GM12878 (cell line): Measurements from ENCODE around the gene VTN.

Experiments used
- ATF2 ChIP-seq: IDR thresholded peaks from 2 replicates; pipeline ENCODE4 v1.6.1; 2012; ENCODE audit warnings: low read length, inconsistent platforms
- BHLHE40 ChIP-seq, 2 experiments: fragments of 450-650 bp in 1 of 2; IDR thresholded peaks; 2 replicates each; pipeline ENCODE4 v1.6.1; 2011 to 2017; ENCODE audit warnings: low read depth in 2 of 2, borderline replicate concordance in 1 of 2, improper control_type of control experiment in 1 of 2, low read length in 1 of 2, mild to moderate bottlenecking in 1 of 2
- ESRRA ChIP-seq: IDR thresholded peaks from 2 replicates; pipeline ENCODE4 v1.6.1; 2012; ENCODE audit warnings: mild to moderate bottlenecking, low read length, improper control_type of control experiment
- ETV6 ChIP-seq, 2 experiments: fragments of 450-650 bp in 1 of 2; IDR thresholded peaks in 1 of 2; conservative IDR thresholded peaks in 1 of 2; 2 replicates each; pipeline ENCODE4 v1.6.1; 2014; ENCODE audit warnings: antibody characterized with exemption in 1 of 2, borderline replicate concordance in 1 of 2, low read depth in 1 of 2, mild to moderate bottlenecking in 1 of 2, moderate library complexity in 1 of 2
- EZH2 ChIP-seq: IDR thresholded peaks from 2 replicates; pipeline ENCODE4 v1.6.1; 2012; ENCODE audit warnings: low read depth, mild to moderate bottlenecking, control low read depth, inconsistent platforms, low read length, borderline replicate concordance; ENCODE audit not compliant: control insufficient read depth
- POLR2A ChIP-seq: IDR thresholded peaks from 2 replicates; pipeline ENCODE4 v1.6.1; 2011; ENCODE audit warnings: low read depth, mild to moderate bottlenecking, low read length
- REST ChIP-seq: IDR thresholded peaks from 2 replicates; pipeline ENCODE4 v1.6.1; 2012; ENCODE audit warnings: mild to moderate bottlenecking, low read depth, low read length
- ZNF207 ChIP-seq: fragments of 450-650 bp; IDR thresholded peaks from 2 replicates; pipeline ENCODE4 v1.6.1; 2014; ENCODE audit warnings: antibody characterized with exemption, mild to moderate bottlenecking, borderline replicate concordance
- TF ChIP-seq, protein P1 (sequence below), 3 experiments: IDR thresholded peaks in 2 of 3; conservative IDR thresholded peaks in 1 of 3; 2 replicates each; pipeline ENCODE4 v1.5.1; 2011; ENCODE audit warnings: low read depth in 3 of 3, low read length in 3 of 3, mild to moderate bottlenecking in 3 of 3, control low read depth in 2 of 3, moderate library complexity in 2 of 3, inconsistent platforms in 1 of 3, mixed read lengths in 1 of 3; ENCODE audit not compliant: control insufficient read depth in 2 of 3, insufficient read depth in 1 of 3; ENCODE audit errors: extremely low read depth in 1 of 3

DNA sequence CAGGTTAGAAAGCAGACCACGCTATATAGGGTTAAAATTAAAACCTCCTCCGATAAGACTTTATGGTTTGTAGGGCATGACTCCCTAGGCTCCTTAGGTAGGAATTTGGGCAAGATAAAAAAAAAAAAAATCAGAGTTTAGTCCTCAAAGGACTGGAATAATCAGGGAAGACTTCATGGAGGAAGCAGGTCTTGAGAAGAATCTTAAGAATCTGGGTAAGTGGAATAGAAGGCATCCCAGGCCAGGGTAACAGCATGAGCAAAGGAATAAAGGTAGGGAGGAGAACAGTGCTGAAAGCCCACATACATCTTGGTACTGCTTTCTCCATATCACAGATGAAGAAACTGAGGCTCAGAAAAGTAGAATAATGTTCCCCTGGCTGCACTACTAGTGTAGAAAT is 20.5 kb upstream of the VTN start:
- no peak for TF ChIP-seq REST
- TF ChIP-seq ESRRA: no peak
- TF ChIP-seq ATF2: no peak
- TF ChIP-seq, protein P1, sequence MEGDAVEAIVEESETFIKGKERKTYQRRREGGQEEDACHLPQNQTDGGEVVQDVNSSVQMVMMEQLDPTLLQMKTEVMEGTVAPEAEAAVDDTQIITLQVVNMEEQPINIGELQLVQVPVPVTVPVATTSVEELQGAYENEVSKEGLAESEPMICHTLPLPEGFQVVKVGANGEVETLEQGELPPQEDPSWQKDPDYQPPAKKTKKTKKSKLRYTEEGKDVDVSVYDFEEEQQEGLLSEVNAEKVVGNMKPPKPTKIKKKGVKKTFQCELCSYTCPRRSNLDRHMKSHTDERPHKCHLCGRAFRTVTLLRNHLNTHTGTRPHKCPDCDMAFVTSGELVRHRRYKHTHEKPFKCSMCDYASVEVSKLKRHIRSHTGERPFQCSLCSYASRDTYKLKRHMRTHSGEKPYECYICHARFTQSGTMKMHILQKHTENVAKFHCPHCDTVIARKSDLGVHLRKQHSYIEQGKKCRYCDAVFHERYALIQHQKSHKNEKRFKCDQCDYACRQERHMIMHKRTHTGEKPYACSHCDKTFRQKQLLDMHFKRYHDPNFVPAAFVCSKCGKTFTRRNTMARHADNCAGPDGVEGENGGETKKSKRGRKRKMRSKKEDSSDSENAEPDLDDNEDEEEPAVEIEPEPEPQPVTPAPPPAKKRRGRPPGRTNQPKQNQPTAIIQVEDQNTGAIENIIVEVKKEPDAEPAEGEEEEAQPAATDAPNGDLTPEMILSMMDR (IDR thresholded peaks at IDR 0.05 in 2 of 3, conservative IDR thresholded peaks at IDR 0.05 in 1 of 3; ENCODE audit: control insufficient read depth in 2 of 3, extremely low read depth in 1 of 3, insufficient read depth in 1 of 3, low read depth in 3 of 3, low read length in 3 of 3): no peak
- no peak for TF ChIP-seq EZH2
- TF ChIP-seq ZNF207: no peak
- no peak for TF ChIP-seq POLR2A
- no peak for TF ChIP-seq ETV6 (conservative IDR thresholded peaks at IDR 0.05 in 1 of 2, IDR thresholded peaks at IDR 0.05 in 1 of 2; ENCODE audit: borderline replicate concordance in 1 of 2, low read depth in 1 of 2)
- no peak for TF ChIP-seq BHLHE40 (IDR thresholded peaks at IDR 0.05; ENCODE audit: borderline replicate concordance in 1 of 2, low read depth in 2 of 2, low read length in 1 of 2)
